Measurements from ENCODE around the gene ALKBH3. TPM values are rescaled to one million over a fixed set of nuclear protein-coding genes. Genes with fewer than 3 reads are reported as not detected.

ALKBH3 gene
- polyA plus RNA-seq, 2 of the 4 experiments (the other 2 are of a cell fraction), result 22.9 to 50.2 TPM

DNA sequence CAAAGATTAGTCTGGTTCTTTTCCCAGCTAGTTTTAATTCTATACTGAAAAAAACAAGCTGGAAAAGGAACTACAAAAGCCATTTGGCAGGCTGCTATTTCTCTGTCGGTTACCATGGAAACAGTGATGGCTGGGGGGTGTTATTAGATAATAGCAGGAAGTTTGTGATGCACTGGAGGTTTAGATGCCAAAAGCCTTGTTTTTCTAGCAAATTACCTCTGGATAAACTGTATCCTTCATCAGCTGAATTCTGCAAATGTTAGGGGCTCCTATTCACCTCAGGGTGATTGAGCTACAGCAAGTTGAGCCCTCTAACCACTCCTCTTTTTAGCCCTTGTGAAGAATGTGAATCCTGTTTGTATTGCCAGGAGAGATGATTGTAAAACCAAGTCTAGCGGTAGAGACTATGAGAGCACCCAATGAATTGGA, 25.2 kb downstream of the ALKBH3 start:
- H3K4me1 ChIP-seq, result no peaks in the 10 kb centered on the region
- FAIRE-seq (no peak), ATAC-seq (no peak), DNase-seq (ENCODE audit: low read depth in 1 of 2, low spot score in 1 of 2) (no peak)
- ChIA-PET POLR2A (interaction anchor here (0.8 kb wide), 1 partner anchor 161 kb away, joined by 3 read pairs; no protein-coding TSS in a partner anchor), CTCF (interaction anchor here (0.6 to 9.1 kb wide), 5 partner anchors 15 to 159 kb away, joined by 3 to 82 read pairs (median 3); no protein-coding TSS in a partner anchor)
- no peaks in the 10 kb centered on the region for H3K9me3 ChIP-seq
- no peak for TF ChIP-seq FOSB (CRISPR knock-in tag; IDR thresholded peaks at IDR 0.05)
- no peak for TF ChIP-seq CEBPB (IDR thresholded peaks at IDR 0.05)
- TF ChIP-seq CBX8 (IDR thresholded peaks at IDR 0.05), result no peak
- H3K27ac ChIP-seq, result no peak overlapping the region
- 83% methylated on average over 2 of the region's 2 CpGs for WGBS (ENCODE audit: missing lambda C conversion rate)
- no peak overlapping the region for H3K4me2 ChIP-seq
- H3K4me3 ChIP-seq, result no peak overlapping the region

DNA sequence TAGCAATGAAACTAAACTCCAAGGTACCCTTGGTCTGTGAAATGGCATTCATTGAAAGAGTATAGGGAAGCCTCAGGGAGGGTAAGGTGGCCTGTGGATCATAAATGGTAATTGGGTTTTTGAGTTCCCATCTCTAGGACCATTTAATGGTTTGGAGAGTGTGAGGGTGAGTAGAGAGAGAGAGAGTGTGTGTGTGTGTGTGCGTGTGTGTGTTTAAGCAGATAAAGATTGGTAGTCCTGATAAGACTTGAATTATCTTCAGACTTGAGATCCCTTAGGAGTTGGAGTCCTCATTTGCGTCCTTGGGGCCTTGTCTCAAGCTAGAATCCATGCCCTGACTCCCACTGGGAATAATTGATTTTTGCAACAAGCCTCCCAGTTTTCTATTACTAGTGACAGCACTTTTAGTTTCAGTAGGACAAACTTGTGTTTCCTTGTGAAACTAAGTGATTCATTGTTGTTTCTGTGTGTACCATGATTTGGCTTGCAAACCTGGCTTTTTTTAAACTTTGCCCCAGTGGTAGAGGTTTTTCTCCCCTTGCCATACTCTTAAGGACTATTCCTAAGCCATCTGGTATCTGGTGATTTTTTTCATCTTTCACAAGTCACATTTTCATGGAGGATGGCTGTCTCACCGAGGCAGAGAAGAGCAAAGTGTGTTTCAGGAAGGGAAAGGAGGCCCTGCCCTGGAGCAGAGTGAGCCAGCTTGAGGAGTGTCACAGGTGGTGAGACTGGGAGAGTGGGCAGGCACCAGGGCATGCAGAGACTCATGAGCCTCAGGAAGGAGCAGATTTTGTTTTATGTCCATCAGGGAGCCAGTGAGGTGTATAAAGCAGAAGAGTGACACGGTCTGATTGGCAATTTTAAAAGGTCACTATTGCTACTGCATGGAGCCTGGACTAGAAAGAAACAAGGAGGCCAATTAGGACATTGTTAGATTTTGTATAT, 26.7 kb downstream of the ALKBH3 start:
- Histone ChIP-seq H3K27ac (no peak overlapping the region), H3K9me3 (no peaks in the 10 kb centered on the region), H3K4me3 (no peak overlapping the region), H3K4me2 (no peak overlapping the region), H3K4me1 (no peaks in the 10 kb centered on the region)
- DNase-seq (ENCODE audit: low read depth in 1 of 2, low spot score in 1 of 2), result no peak
- 65% methylated on average over 4 of the region's 4 CpGs for WGBS (ENCODE audit: missing lambda C conversion rate)
- TF ChIP-seq, protein P1, sequence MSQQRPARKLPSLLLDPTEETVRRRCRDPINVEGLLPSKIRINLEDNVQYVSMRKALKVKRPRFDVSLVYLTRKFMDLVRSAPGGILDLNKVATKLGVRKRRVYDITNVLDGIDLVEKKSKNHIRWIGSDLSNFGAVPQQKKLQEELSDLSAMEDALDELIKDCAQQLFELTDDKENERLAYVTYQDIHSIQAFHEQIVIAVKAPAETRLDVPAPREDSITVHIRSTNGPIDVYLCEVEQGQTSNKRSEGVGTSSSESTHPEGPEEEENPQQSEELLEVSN (IDR thresholded peaks at IDR 0.05; ENCODE audit: borderline replicate concordance, low read depth), result no peak
- ChIA-PET CTCF (interaction anchor here (0.8 to 9.1 kb wide), 6 partner anchors 11 to 130 kb away, joined by 3 to 82 read pairs (median 6); no protein-coding TSS in a partner anchor), POLR2A (no interaction called here)
- no peak for ATAC-seq
- no peak for FAIRE-seq

DNA sequence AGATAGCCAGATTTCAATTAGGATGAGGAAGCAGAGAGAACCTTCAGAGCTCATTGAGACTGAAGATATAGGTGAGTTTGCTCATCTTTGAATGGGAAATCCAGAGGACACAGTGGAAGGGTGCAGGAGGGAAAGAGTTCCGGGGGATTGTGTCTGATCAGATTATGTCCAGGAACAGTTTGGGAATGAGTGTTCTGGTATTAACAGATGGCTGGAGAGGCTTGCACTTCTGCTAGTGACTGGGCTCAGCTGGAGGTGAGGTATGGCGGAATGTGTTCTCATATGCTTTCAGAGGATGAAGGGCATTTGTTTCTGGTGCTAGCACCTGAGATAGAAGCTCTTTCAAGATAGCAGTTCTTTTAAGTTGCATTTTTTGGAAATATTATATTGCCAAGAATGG, 27.6 kb downstream of the ALKBH3 start:
- POLR2A ChIA-PET, result no interaction called here
- no peaks in the 10 kb centered on the region for H3K4me1 ChIP-seq
- H3K4me2 ChIP-seq, result no peak overlapping the region
- FAIRE-seq, result no peak
- no peak for ATAC-seq
- TF ChIP-seq RCOR1 (IDR thresholded peaks at IDR 0.05; ENCODE audit: low read depth, low read length) (no peak), HEYL (CRISPR knock-in tag; IDR thresholded peaks at IDR 0.05) (no peak), ZFP36 (IDR thresholded peaks at IDR 0.05; ENCODE audit: borderline replicate concordance, partially characterized antibody) (no peak), ZSCAN20 (CRISPR knock-in tag; IDR thresholded peaks at IDR 0.05) (no peak), TP53 (CRISPR knock-in tag; IDR thresholded peaks at IDR 0.05) (no peak), PHF8 (IDR thresholded peaks at IDR 0.05; ENCODE audit: borderline replicate concordance, low read depth) (no peak), FOXS1 (CRISPR knock-in tag; IDR thresholded peaks at IDR 0.05) (no peak), JUN (IDR thresholded peaks at IDR 0.05) (no peak)
- TF ChIP-seq, protein P1 (IDR thresholded peaks at IDR 0.05; ENCODE audit: borderline replicate concordance, low read depth), result no peak
- TF ChIP-seq, protein P2, sequence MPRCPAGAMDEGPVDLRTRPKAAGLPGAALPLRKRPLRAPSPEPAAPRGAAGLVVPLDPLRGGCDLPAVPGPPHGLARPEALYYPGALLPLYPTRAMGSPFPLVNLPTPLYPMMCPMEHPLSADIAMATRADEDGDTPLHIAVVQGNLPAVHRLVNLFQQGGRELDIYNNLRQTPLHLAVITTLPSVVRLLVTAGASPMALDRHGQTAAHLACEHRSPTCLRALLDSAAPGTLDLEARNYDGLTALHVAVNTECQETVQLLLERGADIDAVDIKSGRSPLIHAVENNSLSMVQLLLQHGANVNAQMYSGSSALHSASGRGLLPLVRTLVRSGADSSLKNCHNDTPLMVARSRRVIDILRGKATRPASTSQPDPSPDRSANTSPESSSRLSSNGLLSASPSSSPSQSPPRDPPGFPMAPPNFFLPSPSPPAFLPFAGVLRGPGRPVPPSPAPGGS (IDR thresholded peaks at IDR 0.05), result no peak
- TF ChIP-seq, protein P3, sequence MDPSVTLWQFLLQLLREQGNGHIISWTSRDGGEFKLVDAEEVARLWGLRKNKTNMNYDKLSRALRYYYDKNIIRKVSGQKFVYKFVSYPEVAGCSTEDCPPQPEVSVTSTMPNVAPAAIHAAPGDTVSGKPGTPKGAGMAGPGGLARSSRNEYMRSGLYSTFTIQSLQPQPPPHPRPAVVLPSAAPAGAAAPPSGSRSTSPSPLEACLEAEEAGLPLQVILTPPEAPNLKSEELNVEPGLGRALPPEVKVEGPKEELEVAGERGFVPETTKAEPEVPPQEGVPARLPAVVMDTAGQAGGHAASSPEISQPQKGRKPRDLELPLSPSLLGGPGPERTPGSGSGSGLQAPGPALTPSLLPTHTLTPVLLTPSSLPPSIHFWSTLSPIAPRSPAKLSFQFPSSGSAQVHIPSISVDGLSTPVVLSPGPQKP (IDR thresholded peaks at IDR 0.05; ENCODE audit: low read depth, low read length), result no peak
- CTCF ChIA-PET, result interaction anchor here (1.4 to 9.1 kb wide), 6 partner anchors 8 to 129 kb away, joined by 4 to 82 read pairs (median 8); no protein-coding TSS in a partner anchor
- DNase-seq (ENCODE audit: low read depth in 1 of 2, low spot score in 1 of 2), result no peak
- H3K9me3 ChIP-seq, result no peaks in the 10 kb centered on the region
- no peak overlapping the region for H3K27ac ChIP-seq
- WGBS (ENCODE audit: missing lambda C conversion rate), result 93% methylated on average over 2 of the region's 2 CpGs
- no peak overlapping the region for H3K4me3 ChIP-seq

Data from A549 (cell line).